Trophoblast cell (in vitro differentiated cells and primary cell): ENCODE results near the gene TTLL8.

ENCODE experiments used
- DNase-seq, 2 donors: peaks; one replicate each; pipeline ENCODE4 v3.0.0-alpha.2; 2016
- H2AFZ ChIP-seq: 2 replicates; pipeline ENCODE4 v1.6.1; 2013; ENCODE audit warnings: low read length, moderate library complexity, mild to moderate bottlenecking; ENCODE audit not compliant: insufficient read depth, poor library complexity
- H2AK5ac ChIP-seq: 2 replicates; pipeline ENCODE4 v1.6.1; 2013; ENCODE audit warnings: mild to moderate bottlenecking, low read length
- H2BK120ac ChIP-seq: 2 replicates; pipeline ENCODE4 v1.6.1; 2013; ENCODE audit warnings: low read length, mild to moderate bottlenecking, moderate library complexity; ENCODE audit not compliant: insufficient read depth, poor library complexity
- H2BK12ac ChIP-seq: 2 replicates; pipeline ENCODE4 v1.6.1; 2013; ENCODE audit warnings: mild to moderate bottlenecking, low read length, moderate library complexity
- H2BK5ac ChIP-seq: 2 replicates; pipeline ENCODE4 v1.6.1; 2013; ENCODE audit warnings: low read length, low read depth, moderate library complexity, mild to moderate bottlenecking; ENCODE audit not compliant: poor library complexity
- H3K14ac ChIP-seq: 2 replicates; pipeline ENCODE4 v1.6.1; 2013; ENCODE audit warnings: mild to moderate bottlenecking, low read length
- H3K18ac ChIP-seq: 2 replicates; pipeline ENCODE4 v1.6.1; 2013; ENCODE audit warnings: mild to moderate bottlenecking, low read length
- H3K23ac ChIP-seq: 2 replicates; pipeline ENCODE4 v1.6.1; 2013; ENCODE audit warnings: low read length
- H3K27ac ChIP-seq: 2 replicates; pipeline ENCODE4 v1.5.1; 2013; ENCODE audit warnings: low read depth, mild to moderate bottlenecking, inconsistent platforms, low read length, moderate library complexity
- H3K27me3 ChIP-seq: 2 replicates; pipeline ENCODE4 v1.6.1; 2013; ENCODE audit warnings: inconsistent platforms, mild to moderate bottlenecking, low read length, moderate library complexity; ENCODE audit not compliant: insufficient read depth
- H3K36me3 ChIP-seq, 2 experiments: 1 replicate in 1 of 2; 2 replicates in 1 of 2; pipeline ENCODE4 v1.6.1; 2013; ENCODE audit warnings: low read length in 2 of 2, mild to moderate bottlenecking in 2 of 2, moderate library complexity in 1 of 2; ENCODE audit not compliant: insufficient read depth in 2 of 2, control insufficient read depth in 1 of 2
- H3K4ac ChIP-seq: 2 replicates; pipeline ENCODE4 v1.6.1; 2013; ENCODE audit warnings: low read depth, mild to moderate bottlenecking, low read length, moderate library complexity
- H3K4me1 ChIP-seq, 2 experiments: 1 replicate in 1 of 2; 2 replicates in 1 of 2; pipeline ENCODE4 v1.6.1; 2013; ENCODE audit warnings: low read length in 2 of 2, mild to moderate bottlenecking in 2 of 2, moderate library complexity in 1 of 2; ENCODE audit not compliant: insufficient read depth in 2 of 2, control insufficient read depth in 1 of 2
- H3K4me2 ChIP-seq: 2 replicates; pipeline ENCODE4 v1.6.1; 2013; ENCODE audit warnings: inconsistent platforms, mild to moderate bottlenecking, low read length, moderate library complexity
- H3K4me3 ChIP-seq: 2 replicates; pipeline ENCODE4 v1.5.1; 2013; ENCODE audit warnings: mild to moderate bottlenecking, low read depth, low read length, inconsistent platforms
- H3K79me1 ChIP-seq: one replicate; pipeline ENCODE4 v1.6.1; 2013; ENCODE audit warnings: low read length
- H3K79me2 ChIP-seq: 2 replicates; pipeline ENCODE4 v1.6.1; 2013; ENCODE audit warnings: low read length, mild to moderate bottlenecking; ENCODE audit not compliant: control insufficient read depth, insufficient read depth, poor library complexity
- H3K9ac ChIP-seq: 2 replicates; pipeline ENCODE4 v1.6.1; 2013; ENCODE audit warnings: mild to moderate bottlenecking, low read length
- H3K9me3 ChIP-seq: 2 replicates; pipeline ENCODE4 v1.6.1; 2013; ENCODE audit warnings: low read depth, mild to moderate bottlenecking, control low read depth, inconsistent platforms, low read length; ENCODE audit not compliant: insufficient read depth
- H4K12ac ChIP-seq: 2 replicates; pipeline ENCODE4 v1.6.1; 2013; ENCODE audit warnings: low read depth, mild to moderate bottlenecking, low read length, moderate library complexity
- H4K8ac ChIP-seq: 2 replicates; pipeline ENCODE4 v1.6.1; 2013; ENCODE audit warnings: low read depth, mild to moderate bottlenecking, low read length, moderate library complexity
- H4K91ac ChIP-seq: one replicate; pipeline ENCODE4 v1.6.1; 2013; ENCODE audit warnings: low read depth, mild to moderate bottlenecking, low read length, moderate library complexity
- WGBS: extraction: QIAGEN DNeasy Blood & Tissue Kit; methylation state at CpG from one replicate; pipeline ENCODE4 v1.1.7; 2013; ENCODE audit warnings: missing lambda C conversion rate; ENCODE audit not compliant: insufficient read length, insufficient coverage; ENCODE audit errors: extremely low coverage; 5-methylcytosine and 5-hydroxymethylcytosine counted together

TTLL8 gene

DNA sequence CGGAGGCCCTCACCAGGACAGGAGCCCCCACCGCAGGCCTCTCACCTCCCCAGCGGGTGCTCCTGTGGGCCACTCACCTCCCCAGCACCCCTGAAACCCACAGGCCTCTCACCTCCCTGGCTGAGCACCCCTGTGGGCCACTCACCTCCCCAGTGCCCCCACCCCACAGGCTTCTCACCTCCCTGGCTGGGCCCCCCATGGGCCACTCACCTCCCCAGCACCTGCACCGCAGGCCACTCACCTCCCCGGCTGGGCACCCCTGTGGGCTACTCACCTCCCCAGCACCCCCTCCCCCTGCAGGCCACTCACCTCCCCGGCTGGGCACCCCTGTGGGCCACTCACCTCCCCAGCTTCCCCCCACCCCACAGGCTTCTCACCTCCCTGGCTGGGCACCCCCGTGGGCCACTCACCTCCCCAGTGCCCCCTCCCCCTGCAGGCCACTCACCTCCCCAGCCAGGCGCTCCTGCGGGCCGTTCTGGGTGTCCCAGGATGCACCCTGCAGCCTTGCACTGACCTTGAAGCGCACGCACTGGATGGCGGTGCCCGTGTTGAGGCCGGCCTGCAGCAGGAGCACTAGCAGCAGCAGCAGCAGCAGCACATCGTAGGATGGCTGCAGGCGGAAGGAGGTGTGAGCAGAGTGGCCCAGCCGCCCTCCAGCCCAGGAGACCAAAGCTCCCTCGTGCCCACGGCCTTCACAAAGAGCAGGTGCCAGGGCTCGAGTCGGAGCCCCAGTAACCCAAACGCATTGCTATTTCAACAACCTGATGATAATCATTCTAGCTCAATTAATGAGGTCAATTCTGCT, 5.7 kb upstream of the TTLL8 start:
- Histone ChIP-seq H4K12ac (no peak overlapping the region), H3K27me3 (peaks cover 4% of the 10 kb centered on the region), H3K4me3 (no peak overlapping the region), H2BK12ac (no peak overlapping the region), H3K9me3 (peaks cover 4% of the 10 kb centered on the region), H3K79me1 (no peaks in the 10 kb centered on the region), H2AK5ac (no peak overlapping the region), H4K91ac (no peak overlapping the region), H3K23ac (no peak overlapping the region), H2AFZ (no peak overlapping the region), H3K27ac (no peak overlapping the region), H2BK5ac (no peak overlapping the region), H3K9ac (no peak overlapping the region), H3K4me1 (peaks cover 0 to 7% of the 10 kb centered on the region in 2 experiments), H3K18ac (no peak overlapping the region), H2BK120ac (no peak overlapping the region), H4K8ac (no peak overlapping the region), H3K4ac (no peak overlapping the region), H3K4me2 (no peak overlapping the region), H3K36me3 (no peaks in the 10 kb centered on the region), H3K14ac (no peak overlapping the region), H3K79me2 (no peaks in the 10 kb centered on the region)
- no CpG with 5 or more reads among the region's 23 CpGs for WGBS
- DNase-seq = no peak

DNA sequence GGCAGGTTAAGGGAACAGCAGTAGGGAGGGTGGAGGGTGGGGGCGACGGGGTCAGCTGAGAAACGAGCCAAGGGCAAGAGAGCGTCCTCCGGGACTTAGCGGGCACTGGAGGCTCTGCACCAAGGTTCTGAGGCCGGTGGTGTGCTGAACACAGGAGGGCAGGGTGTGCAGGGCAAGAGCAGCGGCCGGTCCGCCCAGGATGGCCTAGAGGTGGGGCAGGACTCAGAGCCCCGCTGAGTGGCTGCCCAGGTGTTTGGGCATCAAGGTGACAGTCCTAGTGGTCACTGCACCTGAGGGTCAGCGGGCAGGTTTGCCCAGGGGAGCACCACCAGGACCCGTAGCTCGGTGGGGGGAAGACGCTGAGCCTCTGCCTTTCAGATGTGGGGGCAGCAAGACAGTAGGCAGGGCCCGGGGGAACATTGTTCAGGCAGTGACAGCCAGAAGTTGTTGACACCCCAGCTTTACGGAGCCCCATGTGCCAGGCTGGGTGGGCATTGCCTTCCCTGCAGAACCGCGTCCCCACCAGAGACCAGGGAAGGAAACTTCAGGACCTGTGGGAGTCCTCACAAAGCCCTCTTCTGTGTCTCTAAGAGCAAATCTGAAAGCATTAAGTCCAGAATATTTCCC, 4.5 kb upstream of the TTLL8 start:
- Histone ChIP-seq H4K12ac (no peak overlapping the region), H3K4me1 (peaks cover 0 to 10% of the 10 kb centered on the region in 2 experiments), H2BK120ac (no peak overlapping the region), H3K14ac (no peak overlapping the region), H3K4me2 (no peak overlapping the region), H4K8ac (no peak overlapping the region), H3K9ac (no peak overlapping the region), H3K18ac (no peak overlapping the region), H3K27ac (no peak overlapping the region), H3K36me3 (no peaks in the 10 kb centered on the region), H3K9me3 (peaks cover 4% of the 10 kb centered on the region), H3K4ac (no peak overlapping the region), H3K79me1 (no peaks in the 10 kb centered on the region), H3K23ac (no peak overlapping the region), H3K27me3 (peaks cover 15% of the 10 kb centered on the region), H2AK5ac (no peak overlapping the region), H4K91ac (no peak overlapping the region), H2BK12ac (no peak overlapping the region), H3K79me2 (no peaks in the 10 kb centered on the region), H3K4me3 (no peak overlapping the region), H2AFZ (no peak overlapping the region), H2BK5ac (no peak overlapping the region)
- no peak for DNase-seq
- WGBS = no CpG with 5 or more reads among the region's 19 CpGs

DNA sequence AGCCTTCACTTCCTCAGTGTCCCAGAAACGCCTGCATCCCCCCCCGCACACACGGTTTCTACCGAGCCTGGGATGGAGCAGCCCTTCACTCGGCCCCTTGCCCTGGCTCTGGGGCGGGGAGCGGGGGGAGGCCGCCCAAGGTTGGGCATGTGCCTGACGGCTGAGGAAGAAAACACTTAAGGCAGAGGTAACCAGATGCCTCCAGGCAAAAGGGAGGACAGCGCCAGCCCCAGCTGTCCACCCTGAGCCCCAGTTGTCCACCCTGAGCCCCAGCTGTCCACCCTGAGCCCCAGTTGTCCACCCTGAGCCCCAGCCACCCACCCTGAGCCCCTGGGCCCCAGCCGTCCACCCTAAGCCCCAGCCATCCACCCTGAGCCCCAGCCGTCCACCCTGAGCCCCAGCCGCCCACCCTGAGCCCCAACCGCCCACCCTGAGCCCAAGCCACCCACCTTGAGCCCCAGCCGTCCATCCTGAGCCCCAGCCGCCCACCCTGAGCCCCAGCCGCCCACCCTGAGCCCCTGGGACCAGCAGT, 3.8 kb upstream of the TTLL8 start:
- Histone ChIP-seq H3K4me2 (no peak overlapping the region), H2BK12ac (no peak overlapping the region), H4K8ac (no peak overlapping the region), H2AFZ (no peak overlapping the region), H3K4me3 (no peak overlapping the region), H3K9ac (no peak overlapping the region), H4K91ac (no peak overlapping the region), H2BK5ac (no peak overlapping the region), H3K18ac (no peak overlapping the region), H3K36me3 (no peaks in the 10 kb centered on the region), H3K27ac (no peak overlapping the region), H3K9me3 (peaks cover 1% of the 10 kb centered on the region), H3K4ac (no peak overlapping the region), H3K79me1 (no peaks in the 10 kb centered on the region), H3K23ac (no peak overlapping the region), H2AK5ac (no peak overlapping the region), H4K12ac (no peak overlapping the region), H3K27me3 (peaks cover 17% of the 10 kb centered on the region), H3K79me2 (no peaks in the 10 kb centered on the region), H3K14ac (no peak overlapping the region), H3K4me1 (peaks cover 0 to 10% of the 10 kb centered on the region in 2 experiments), H2BK120ac (no peak overlapping the region)
- no CpG with 5 or more reads among the region's 17 CpGs for WGBS
- no peak for DNase-seq

DNA sequence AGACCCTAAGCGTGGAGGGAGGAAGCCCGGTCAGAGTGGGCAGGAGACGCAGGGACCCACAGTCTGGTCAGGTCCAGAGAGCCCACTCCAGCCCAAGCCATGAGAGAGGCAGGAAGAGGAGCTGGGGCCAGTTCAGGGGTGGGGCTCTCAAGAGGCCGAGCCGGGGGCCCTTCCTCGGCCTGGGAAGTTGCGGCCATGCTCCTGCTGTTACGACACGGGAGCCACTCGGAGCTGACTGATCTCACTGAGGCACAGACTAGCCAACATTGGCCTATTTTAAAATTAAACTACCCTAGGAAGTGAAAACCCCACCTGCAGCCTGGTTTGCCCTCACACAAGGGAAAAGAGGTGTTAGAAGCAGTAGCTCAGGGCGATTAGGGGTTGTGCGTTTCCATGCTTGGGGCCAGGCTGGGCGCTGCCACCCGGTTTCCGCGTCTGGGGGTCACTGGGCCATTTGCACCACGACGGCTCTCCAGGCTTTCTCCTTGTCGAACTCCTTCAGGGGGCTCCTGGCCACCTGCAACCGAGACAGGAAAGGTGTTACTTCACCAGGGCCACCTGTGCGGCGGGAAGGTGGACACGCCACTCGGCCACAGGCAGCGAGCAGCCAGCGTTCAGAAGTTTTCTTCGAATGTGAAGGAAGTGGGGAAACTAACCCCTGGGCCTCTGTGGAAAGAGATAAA, 3.2 kb upstream of the TTLL8 start:
- H2AFZ ChIP-seq = no peak overlapping the region
- H4K8ac ChIP-seq = no peak overlapping the region
- no peak overlapping the region for H2BK12ac ChIP-seq
- DNase-seq = no peak
- H3K14ac ChIP-seq = no peak overlapping the region
- no peaks in the 10 kb centered on the region for H3K79me2 ChIP-seq
- no peaks in the 10 kb centered on the region for H3K36me3 ChIP-seq
- H2BK120ac ChIP-seq = no peak overlapping the region
- H3K9ac ChIP-seq = no peak overlapping the region
- no peaks in the 10 kb centered on the region for H3K79me1 ChIP-seq
- peaks cover 0 to 10% of the 10 kb centered on the region in 2 experiments for H3K4me1 ChIP-seq
- no CpG with 5 or more reads among the region's 27 CpGs for WGBS
- H3K4me3 ChIP-seq = no peak overlapping the region
- H2AK5ac ChIP-seq = no peak overlapping the region
- H3K27me3 ChIP-seq = peaks cover 20% of the 10 kb centered on the region
- H3K4ac ChIP-seq = no peak overlapping the region
- H4K91ac ChIP-seq = no peak overlapping the region
- H3K18ac ChIP-seq = no peak overlapping the region
- peaks cover 1% of the 10 kb centered on the region for H3K9me3 ChIP-seq
- H4K12ac ChIP-seq = no peak overlapping the region
- no peak overlapping the region for H3K23ac ChIP-seq
- H3K4me2 ChIP-seq = no peak overlapping the region
- no peak overlapping the region for H3K27ac ChIP-seq
- H2BK5ac ChIP-seq = no peak overlapping the region
